ENCODE measurements around the gene JSRP1. TPM values are rescaled to one million over a fixed set of nuclear protein-coding genes. Genes with fewer than 3 reads are reported as not detected.

Gene JSRP1
- total and polyA plus RNA-seq, 8 donors = 0.20 to 1.1 (median 0.53) TPM; not detected in 1

DNA sequence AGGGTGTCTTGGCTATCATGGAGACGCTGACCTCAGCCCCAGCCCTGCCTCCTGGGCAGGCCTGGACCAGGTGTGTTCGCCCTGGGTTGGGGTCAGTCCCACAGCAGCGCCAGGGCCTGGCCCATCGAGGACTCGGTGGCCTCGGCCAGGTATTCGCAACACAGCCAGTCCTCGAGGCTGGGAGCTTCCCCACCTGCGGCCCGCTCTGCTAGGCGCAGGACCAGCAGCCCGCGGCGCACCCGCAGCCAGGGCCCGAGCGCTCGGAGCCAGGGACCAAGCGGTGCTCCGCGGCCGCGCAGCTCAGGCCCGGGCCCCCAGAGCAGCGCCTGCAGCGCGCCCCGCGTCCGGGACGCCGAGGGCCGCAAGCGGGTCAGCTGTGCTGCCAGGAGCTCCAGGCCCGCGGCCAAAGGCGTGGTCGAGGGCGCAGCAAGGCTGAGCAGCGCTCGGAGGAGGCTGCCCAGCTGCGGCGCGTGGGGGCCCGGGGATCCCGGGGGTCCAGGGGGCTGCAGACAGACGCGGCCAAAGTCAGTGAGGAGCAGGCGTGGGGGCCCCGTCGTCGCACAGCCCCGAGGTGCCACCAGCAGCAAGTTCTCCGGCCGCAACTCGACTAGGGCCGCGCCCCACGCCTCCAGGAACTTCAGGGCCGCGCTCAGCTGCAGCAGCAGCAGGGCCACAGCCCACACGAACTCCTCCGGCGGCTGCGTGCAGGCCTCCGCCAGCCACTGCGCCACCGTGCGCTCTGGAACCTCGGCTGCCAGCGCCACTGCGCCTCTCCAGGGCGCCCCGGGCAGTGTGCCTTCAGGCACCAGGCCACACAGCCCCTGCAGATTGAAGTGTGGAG lies 19.6 kb upstream of the JSRP1 start:
- no peak overlapping the region for H3K4me3 ChIP-seq
- no peaks in the 10 kb centered on the region for H3K9me3 ChIP-seq
- intact Hi-C loops (cut with DNase I) = loop anchor here in 1 of 2 donors (10.0 kb wide), 1 partner anchor 109 kb away; no protein-coding TSS in a partner anchor
- peak in 1 of 4 donors; percentile 84 for DNase-seq
- no peak for ATAC-seq
- H3K36me3 ChIP-seq = peaks cover 0 to 62% of the 10 kb centered on the region in 2 donors
- peaks cover 35 to 72% of the 10 kb centered on the region in 2 donors for H3K4me1 ChIP-seq
- no peaks in the 10 kb centered on the region for H3K27me3 ChIP-seq
- peak overlapping the region in 1 of 2 donors; percentile 53 for H3K27ac ChIP-seq
- TF ChIP-seq, protein P1, sequence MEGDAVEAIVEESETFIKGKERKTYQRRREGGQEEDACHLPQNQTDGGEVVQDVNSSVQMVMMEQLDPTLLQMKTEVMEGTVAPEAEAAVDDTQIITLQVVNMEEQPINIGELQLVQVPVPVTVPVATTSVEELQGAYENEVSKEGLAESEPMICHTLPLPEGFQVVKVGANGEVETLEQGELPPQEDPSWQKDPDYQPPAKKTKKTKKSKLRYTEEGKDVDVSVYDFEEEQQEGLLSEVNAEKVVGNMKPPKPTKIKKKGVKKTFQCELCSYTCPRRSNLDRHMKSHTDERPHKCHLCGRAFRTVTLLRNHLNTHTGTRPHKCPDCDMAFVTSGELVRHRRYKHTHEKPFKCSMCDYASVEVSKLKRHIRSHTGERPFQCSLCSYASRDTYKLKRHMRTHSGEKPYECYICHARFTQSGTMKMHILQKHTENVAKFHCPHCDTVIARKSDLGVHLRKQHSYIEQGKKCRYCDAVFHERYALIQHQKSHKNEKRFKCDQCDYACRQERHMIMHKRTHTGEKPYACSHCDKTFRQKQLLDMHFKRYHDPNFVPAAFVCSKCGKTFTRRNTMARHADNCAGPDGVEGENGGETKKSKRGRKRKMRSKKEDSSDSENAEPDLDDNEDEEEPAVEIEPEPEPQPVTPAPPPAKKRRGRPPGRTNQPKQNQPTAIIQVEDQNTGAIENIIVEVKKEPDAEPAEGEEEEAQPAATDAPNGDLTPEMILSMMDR (IDR thresholded peaks at IDR 0.05) = no peak

GRCh38 chr19:2274931-2275535 lies 18.8 kb upstream of the JSRP1 start:
- ATAC-seq (peak; percentile 51), DNase-seq (peak in 2 of 4 donors; percentile 71 to 85)
- Histone ChIP-seq H3K4me1 (peaks cover 35 to 66% of the 10 kb centered on the region in 2 donors), H3K9me3 (no peaks in the 10 kb centered on the region), H3K27me3 (no peaks in the 10 kb centered on the region), H3K27ac (peak overlapping the region in 1 of 2 donors; percentile 53), H3K4me3 (no peak overlapping the region), H3K36me3 (peaks cover 0 to 62% of the 10 kb centered on the region in 2 donors)
- intact Hi-C loops (cut with DNase I) = loop anchor here (5.0 to 10.0 kb wide), 2 partner anchors 38 to 110 kb away; partner anchors contain the start of genes PLEKHJ1 (in 2 of the 2) and SF3A2 (in 2 of the 2)
- TF ChIP-seq, protein P1 (IDR thresholded peaks at IDR 0.05) = peak; percentile 35 to 61

GRCh38 chr19:2274185-2274711 lies 18.0 kb upstream of the JSRP1 start:
- ATAC-seq (no peak), DNase-seq (no peak)
- peaks cover 0 to 62% of the 10 kb centered on the region in 2 donors for H3K36me3 ChIP-seq
- H3K4me1 ChIP-seq = peaks cover 35 to 65% of the 10 kb centered on the region in 2 donors
- TF ChIP-seq, protein P1 (IDR thresholded peaks at IDR 0.05) = no peak
- no peaks in the 10 kb centered on the region for H3K27me3 ChIP-seq
- peak overlapping the region in 1 of 2 donors; percentile 77 for H3K27ac ChIP-seq
- peak overlapping the region in 1 of 2 donors; percentile 99 for H3K4me3 ChIP-seq
- intact Hi-C loops (cut with DNase I) = loop anchor here (5.0 to 10.0 kb wide), 2 partner anchors 37 to 111 kb away; partner anchors contain the start of genes PLEKHJ1 (in 2 of the 2) and SF3A2 (in 2 of the 2)
- H3K9me3 ChIP-seq = no peaks in the 10 kb centered on the region

DNA sequence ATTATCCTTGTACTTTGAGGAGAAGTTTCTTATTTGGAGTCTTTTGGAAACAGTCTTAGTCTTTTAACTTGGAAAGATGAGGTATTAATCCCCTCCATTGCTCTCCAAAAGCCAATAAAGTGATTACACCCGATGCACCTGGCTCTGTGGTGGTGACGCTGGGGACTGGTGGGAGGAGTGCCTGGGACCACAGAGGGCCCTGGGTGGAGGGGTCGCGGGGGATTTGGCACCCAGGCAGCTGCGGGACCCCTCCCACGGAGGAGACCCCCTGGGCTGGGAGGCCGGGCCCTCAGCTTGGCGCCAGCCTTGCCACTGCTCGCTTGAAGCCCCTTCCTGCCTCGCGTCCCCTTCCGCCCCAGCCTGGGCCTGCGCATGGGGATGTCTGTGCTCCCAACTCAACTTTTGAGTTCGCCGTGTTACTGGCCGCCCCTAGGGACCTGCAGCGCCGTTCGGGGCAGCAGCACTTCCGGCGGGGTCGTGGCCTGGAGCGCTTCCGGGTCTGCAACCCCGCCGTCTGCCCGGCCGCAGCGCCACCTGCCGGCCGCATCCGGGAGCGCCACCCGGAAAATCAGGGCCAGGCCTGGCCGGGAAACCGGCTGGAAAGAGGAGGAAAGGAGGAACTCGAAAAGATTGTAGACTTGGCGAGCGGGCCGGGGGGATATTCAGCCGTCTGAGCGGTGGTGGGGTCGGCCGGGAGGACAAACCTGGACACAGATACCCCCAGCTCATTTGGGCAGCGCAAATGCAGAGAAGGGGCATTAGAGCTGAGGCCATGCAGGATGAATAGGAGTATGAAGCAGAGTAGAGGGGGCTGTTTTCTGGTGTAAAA lies 17.4 kb upstream of the JSRP1 start:
- Histone ChIP-seq H3K27me3 (no peaks in the 10 kb centered on the region), H3K36me3 (peaks cover 0 to 57% of the 10 kb centered on the region in 2 donors), H3K4me1 (peaks cover 38 to 67% of the 10 kb centered on the region in 2 donors), H3K27ac (peak overlapping the region; percentile 63 to 77), H3K4me3 (peak overlapping the region in 1 of 2 donors; percentile 99), H3K9me3 (no peaks in the 10 kb centered on the region)
- TF ChIP-seq, protein P1 (IDR thresholded peaks at IDR 0.05) = peak; percentile 96 to 97
- intact Hi-C loops (cut with DNase I) = loop anchor here (5.0 to 10.0 kb wide), 2 partner anchors 36 to 111 kb away; partner anchors contain the start of genes PLEKHJ1 (in 2 of the 2) and SF3A2 (in 2 of the 2)
- ATAC-seq = peak; percentile 19
- DNase-seq = peak in 3 of 4 donors; percentile 70 to 94 (median 76)
